ENCODE results near the gene OVOL2.
"Not testable (repeated sequence)": the region's sequence is repeated elsewhere in the genome, so short reads cannot be mapped to it uniquely, and the experiment has no call there.

The OVOL2 gene

DNA sequence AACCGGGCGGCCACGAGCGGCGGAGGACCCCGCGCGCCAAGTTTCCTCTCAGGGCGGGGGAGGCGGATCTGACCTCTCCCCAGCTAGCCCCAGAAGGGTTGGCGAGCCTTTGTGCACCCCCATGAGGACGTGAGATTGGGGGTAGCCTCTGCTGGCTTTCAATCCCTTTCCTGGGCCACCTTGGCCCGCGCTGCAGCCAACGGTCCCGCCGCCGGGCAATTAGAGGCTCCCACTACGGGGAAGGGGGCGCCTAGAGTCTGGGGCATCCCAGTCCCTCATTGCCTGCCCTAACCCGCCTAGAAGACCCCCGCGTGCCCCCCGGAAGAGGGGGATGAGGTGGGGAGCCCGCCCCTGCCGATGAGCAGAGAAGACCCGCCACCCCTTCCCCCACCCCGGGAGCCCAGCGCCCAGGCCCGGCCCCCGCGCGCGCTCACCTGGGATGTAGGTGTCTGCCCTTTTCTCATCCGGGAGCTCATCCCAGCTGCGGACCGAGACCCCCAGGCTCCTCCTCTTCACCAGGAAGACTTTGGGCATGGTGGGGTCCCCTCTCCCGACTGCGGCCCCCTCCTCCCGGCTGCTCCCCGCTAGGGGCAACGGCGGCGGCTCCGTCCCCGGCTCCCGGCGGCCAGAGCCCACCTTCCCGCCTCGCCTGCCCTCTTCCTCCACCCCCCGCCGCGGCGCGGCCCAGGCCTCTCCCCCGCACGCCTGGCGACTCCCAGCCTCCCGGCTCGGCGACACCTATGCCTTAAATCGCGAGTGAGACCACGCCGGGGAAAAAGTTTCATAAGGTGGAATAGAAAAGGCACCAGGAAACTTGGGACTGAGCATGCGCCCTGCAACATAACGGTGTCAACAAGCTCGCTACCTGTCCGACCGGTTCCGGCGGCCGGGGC is at the start of gene OVOL2:
TSS of gene OVOL2 (minus strand) at position 816 of the 893 bp plus-strand sequence. CDS start at position 534, 282 bp downstream.
- DNase-seq, result no peak

- no peak for DNase-seq
Observed at GRCh38 chr20:18103497-18103896, 45.8 kb upstream of the OVOL2 start.

- DNase-seq, result no peak
Observed at GRCh38 chr20:18101125-18101810, 43.6 kb upstream of the OVOL2 start.

GRCh38 chr20:18100569-18100968 is 42.9 kb upstream of the OVOL2 start:
- not testable (repeated sequence) for DNase-seq

- no peak for DNase-seq
Observed at GRCh38 chr20:18094191-18094590, 36.5 kb upstream of the OVOL2 start.

DNA sequence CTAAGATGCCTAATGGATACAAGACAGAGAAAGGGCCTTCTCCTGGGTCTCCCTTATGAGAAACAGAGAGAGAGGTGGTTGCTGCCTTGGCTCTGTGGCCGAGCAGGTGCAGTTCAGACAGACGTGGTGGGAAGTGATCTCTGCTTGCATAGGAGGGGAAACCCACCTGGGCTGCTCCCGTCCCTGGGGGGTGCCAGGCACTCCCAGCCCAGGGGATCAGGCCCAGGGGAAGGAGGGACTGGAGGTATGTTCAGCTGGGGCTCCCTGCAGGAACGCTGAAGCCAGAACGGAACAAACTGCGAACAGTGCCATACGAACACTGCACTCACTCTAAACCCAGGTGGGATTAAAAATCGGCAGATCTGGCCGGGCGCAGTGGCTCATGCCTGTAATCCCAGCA is 35.7 kb upstream of the OVOL2 start:
- DNase-seq, result no peak

DNA sequence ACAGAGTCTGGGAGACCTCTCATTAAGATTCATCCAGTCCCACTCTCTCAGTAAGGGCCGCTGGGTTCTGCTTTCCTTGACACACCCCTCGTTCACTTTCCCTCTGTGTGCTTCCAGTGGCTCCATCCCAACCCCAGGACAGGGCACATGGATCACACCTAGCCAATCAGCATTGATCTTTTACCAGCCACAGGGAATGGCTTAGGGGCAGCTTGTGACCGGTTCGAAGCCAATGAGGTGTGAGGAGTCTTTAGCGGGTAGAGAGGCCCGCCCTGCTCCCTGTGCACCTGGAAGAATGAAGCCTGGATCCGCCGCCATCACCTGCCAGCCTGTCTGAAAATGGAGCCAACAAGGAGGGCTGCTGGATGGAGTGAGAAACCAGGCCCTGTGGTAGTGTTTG is 35.2 kb upstream of the OVOL2 start:
- no peak for DNase-seq

- no peak for DNase-seq
Observed at GRCh38 chr20:18091623-18092022, 33.9 kb upstream of the OVOL2 start.

DNA sequence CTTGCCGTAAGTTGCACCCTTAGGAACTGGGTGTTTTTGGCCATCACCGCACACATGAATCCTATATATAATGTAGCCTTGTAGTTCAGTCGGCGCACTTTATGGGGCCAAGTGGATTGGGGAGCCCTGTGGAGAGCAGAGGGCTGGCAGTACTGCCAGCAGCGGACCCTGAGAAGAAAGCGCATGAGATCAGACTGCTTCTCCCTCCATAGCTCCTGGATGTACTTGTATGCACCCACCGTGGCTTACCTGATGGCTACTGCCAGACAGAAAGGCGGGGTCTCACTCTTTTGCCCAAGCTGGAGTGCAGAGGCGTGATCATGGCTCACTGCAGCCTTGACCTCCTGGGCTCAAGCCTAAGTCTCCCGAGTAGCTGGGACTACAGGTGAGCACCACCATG is 32.8 kb upstream of the OVOL2 start:
- no peak for DNase-seq

DNA sequence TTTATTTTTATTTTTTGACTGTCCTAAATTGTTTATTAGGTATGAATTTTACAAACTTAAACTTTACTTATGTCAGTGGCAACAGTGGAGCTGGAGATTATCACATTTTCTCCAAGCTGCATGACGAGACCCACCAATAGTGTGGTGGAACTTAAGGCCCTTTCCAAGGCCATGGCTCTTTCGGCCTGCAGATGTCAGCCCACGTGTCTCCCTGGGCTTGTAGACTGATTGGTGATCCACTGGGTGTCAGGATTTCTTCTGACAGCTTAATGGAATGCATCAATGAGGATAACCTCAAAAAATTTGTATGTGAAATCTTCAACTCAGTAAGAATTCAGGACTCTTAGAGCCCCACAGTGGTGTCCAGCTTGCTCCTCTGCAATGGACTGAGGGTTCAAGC is 32.3 kb upstream of the OVOL2 start:
- DNase-seq, result no peak

DNA sequence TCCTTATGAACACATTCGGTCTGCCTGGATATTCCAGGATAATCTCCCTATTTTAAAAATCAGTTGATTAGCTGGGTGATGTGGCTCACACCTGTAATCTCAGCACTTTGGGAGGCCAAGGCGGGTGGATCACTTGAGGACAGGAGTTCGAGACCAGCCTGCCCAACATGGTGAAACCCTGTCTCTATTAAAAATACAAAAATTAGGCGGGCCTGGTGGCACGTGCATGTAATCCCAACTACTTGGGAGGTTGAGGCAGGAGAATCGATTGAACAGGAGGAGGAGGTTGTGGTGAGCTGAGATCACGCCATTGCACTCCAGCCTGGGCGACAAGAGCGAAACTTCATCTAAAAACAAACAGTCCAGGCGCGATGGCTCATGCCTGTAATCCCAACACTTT is 31.1 kb upstream of the OVOL2 start:
- DNase-seq, result not testable (repeated sequence)

DNA sequence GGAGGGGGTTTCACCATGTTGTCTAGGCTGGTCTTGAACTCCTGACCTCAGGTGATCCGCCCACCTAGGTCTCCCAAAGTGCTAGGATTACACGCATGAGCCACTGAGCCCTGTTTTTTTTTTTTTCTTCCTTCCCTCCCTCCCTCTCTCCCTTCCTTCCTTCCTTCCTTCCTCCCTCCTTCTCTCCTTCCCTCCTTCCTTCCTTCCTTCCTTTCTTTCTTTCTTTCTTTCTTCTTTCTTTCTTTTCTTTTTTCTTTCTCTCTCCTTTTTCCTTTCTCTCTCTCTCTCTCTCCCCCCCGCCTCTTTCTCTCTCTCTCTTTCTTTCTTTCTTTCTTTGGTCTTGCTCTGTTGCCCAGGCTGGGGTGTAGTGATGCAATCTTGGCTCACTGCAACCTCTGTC is 30.6 kb upstream of the OVOL2 start:
- DNase-seq, result not testable (repeated sequence)

DNA sequence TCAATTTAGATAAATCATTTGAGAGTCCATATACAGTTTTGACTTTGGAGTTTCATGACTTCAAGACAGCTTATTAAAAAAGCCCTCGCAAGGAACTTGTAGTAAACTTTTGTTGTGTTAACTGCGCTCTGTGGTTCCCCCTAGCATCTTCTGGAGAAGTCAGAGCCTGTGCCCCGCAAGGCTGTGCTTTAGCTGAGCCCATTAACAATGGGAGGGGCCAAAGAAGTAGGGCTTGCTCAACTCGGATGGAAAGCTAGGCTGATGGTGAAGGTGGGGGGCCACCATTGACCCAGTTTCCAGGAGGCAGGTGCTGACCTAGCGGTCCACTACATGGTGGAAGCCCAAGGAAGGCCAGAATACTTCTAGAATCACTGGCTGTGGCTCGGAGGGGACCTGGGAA is 29.3 kb upstream of the OVOL2 start:
- DNase-seq, result no peak

GRCh38 chr20:18080836-18081235 is 23.1 kb upstream of the OVOL2 start:
- DNase-seq, result not testable (repeated sequence)

- DNase-seq, result no peak
Observed at GRCh38 chr20:18079756-18080353, 22.1 kb upstream of the OVOL2 start.

DNA sequence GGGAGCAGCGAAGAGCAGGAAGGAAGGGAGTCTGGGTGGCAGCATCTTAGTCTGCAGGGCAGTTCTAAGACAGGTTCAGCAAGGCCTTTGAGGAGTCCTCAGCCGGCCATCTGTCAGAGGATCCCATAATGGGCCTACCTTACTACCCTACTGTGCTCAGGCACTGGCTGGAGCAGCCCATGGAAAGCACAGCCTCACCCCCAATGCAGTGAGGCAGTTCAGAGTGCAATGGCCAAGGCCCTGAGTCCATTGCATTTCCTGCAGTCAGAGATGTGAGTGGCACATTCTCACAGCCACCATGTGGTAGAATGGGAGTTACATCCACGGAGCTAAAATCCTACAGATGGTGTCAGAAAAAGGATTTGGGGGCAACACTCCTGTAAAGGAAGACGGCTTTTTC is 19.4 kb upstream of the OVOL2 start:
- DNase-seq, result no peak

- no peak for DNase-seq
Observed at GRCh38 chr20:18072532-18072931, 14.8 kb upstream of the OVOL2 start.

GRCh38 chr20:18066421-18067333 is 9.0 kb upstream of the OVOL2 start:
- DNase-seq, result no peak

GRCh38 chr20:18063676-18064075 is 6.0 kb upstream of the OVOL2 start:
- DNase-seq, result no peak

GRCh38 chr20:18059603-18060002 is 1.9 kb upstream of the OVOL2 start:
- DNase-seq, result no peak

DNA sequence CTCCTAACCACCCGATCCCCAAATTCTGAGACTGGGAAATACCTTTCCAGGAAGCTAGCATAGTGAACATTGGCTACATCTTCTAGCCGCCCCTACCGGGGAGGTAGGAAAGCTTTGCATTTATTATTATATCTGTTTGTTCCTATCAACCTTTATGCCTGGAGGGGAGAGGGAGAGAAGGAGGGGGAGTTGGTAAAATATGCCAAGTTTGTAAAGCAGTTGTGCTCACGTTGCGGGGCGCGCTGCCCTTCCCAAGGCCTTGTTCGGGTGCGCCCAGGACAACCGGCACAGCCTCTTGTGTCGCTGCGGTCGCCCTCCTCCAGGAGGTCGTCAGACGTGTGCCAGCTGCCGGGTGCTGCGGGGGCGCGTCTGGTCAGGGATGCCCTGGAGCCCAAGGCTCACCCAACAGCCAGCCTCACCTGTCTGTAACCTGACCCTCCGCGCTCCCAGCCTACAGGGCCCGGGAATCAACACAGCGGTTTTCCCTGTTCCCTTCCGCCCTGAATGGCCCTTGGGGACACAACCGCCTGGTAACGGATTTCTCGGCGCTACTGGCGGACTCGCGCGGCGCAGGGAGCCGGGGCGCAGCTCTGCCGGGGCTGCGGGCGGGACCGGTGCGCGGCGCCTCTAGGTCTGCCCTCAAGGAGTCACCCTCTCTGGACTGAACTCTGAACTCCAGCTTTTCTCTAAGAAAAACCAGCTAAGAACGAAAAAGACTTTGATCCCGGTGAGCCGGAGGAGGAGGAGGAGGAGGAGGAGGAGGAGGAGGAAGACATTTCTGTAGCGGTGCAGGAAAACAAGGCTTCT is 1.1 kb upstream of the OVOL2 start:
- DNase-seq, result no peak

- DNase-seq, result no peak
Observed at GRCh38 chr20:18057994-18058349, 256 bp upstream of the OVOL2 start.
